ENCODE measurements around the gene CNBD2. TPM values are rescaled to one million over a fixed set of nuclear protein-coding genes. Genes with fewer than 3 reads are reported as not detected.

Gene CNBD2
- total and polyA plus RNA-seq, 7 donors = 1.7 to 14.6 (median 7.1) TPM

- H3K9me3 ChIP-seq = no peaks in the 10 kb centered on the region
- DNase-seq = no peak
- no peaks in the 10 kb centered on the region for H3K36me3 ChIP-seq
- H3K27ac ChIP-seq = no peak overlapping the region
- no peak overlapping the region for H3K4me3 ChIP-seq
- H3K4me1 ChIP-seq = no peaks in the 10 kb centered on the region
- intact Hi-C loops (cut with DNase I) = no loop called here
- no peaks in the 10 kb centered on the region for H3K27me3 ChIP-seq
- 92% methylated on average over 4 of the region's 4 CpGs for WGBS, 2 donors
- TF ChIP-seq POLR2AphosphoS5 (IDR thresholded peaks at IDR 0.05) (no peak), EP300 (IDR thresholded peaks at IDR 0.05) (no peak), POLR2A (IDR thresholded peaks at IDR 0.05) (no peak), CTCF (IDR thresholded peaks at IDR 0.05) (no peak)
Observed at GRCh38 chr20:36034875-36035274, 66.5 kb downstream of the CNBD2 start.

- intact Hi-C loops (cut with DNase I) = no loop called here
- H3K36me3 ChIP-seq = no peaks in the 10 kb centered on the region
- WGBS, 2 donors = 48 to 55% methylated on average over 2 of the region's 2 CpGs
- H3K4me1 ChIP-seq = no peaks in the 10 kb centered on the region
- no peak for DNase-seq
- H3K9me3 ChIP-seq = no peaks in the 10 kb centered on the region
- TF ChIP-seq EP300 (IDR thresholded peaks at IDR 0.05) = no peak
- TF ChIP-seq POLR2AphosphoS5 (IDR thresholded peaks at IDR 0.05) = no peak
- no peak for TF ChIP-seq POLR2A (IDR thresholded peaks at IDR 0.05)
- no peak for TF ChIP-seq CTCF (IDR thresholded peaks at IDR 0.05)
- H3K4me3 ChIP-seq = no peak overlapping the region
- no peak overlapping the region for H3K27ac ChIP-seq
- no peaks in the 10 kb centered on the region for H3K27me3 ChIP-seq
Observed at GRCh38 chr20:36035745-36036144, 67.4 kb downstream of the CNBD2 start.

GRCh38 chr20:36036688-36037087 lies 68.3 kb downstream of the CNBD2 start:
- 92 to 94% methylated on average over 3 of the region's 3 CpGs for WGBS, 2 donors
- H3K9me3 ChIP-seq = no peaks in the 10 kb centered on the region
- no peaks in the 10 kb centered on the region for H3K36me3 ChIP-seq
- no peak overlapping the region for H3K4me3 ChIP-seq
- no peaks in the 10 kb centered on the region for H3K4me1 ChIP-seq
- intact Hi-C loops (cut with DNase I) = no loop called here
- TF ChIP-seq EP300 (IDR thresholded peaks at IDR 0.05) (no peak), POLR2A (IDR thresholded peaks at IDR 0.05) (no peak), POLR2AphosphoS5 (IDR thresholded peaks at IDR 0.05) (no peak), CTCF (IDR thresholded peaks at IDR 0.05) (no peak)
- no peaks in the 10 kb centered on the region for H3K27me3 ChIP-seq
- no peak for DNase-seq
- H3K27ac ChIP-seq = no peak overlapping the region

- intact Hi-C loops (cut with DNase I) = no loop called here
- H3K4me3 ChIP-seq = no peak overlapping the region
- peaks cover 0 to 5% (median 0%) of the 10 kb centered on the region in 4 donors for H3K36me3 ChIP-seq
- 87 to 89% methylated on average over 5 of the region's 5 CpGs for WGBS, 2 donors
- no peaks in the 10 kb centered on the region for H3K27me3 ChIP-seq
- no peak overlapping the region for H3K27ac ChIP-seq
- H3K4me1 ChIP-seq = peaks cover 0 to 3% (median 0%) of the 10 kb centered on the region in 4 donors
- no peaks in the 10 kb centered on the region for H3K9me3 ChIP-seq
- TF ChIP-seq POLR2AphosphoS5 (IDR thresholded peaks at IDR 0.05) (no peak), CTCF (IDR thresholded peaks at IDR 0.05) (no peak), POLR2A (IDR thresholded peaks at IDR 0.05) (no peak)
- no peak for DNase-seq
Observed at GRCh38 chr20:36040571-36040970, 72.2 kb downstream of the CNBD2 start.

GRCh38 chr20:36043441-36043840 lies 75.1 kb downstream of the CNBD2 start:
- Histone ChIP-seq H3K36me3 (peaks cover 0 to 5% (median 0%) of the 10 kb centered on the region in 4 donors), H3K4me1 (peaks cover 0 to 28% (median 15%) of the 10 kb centered on the region in 4 donors), H3K27ac (no peak overlapping the region), H3K4me3 (no peak overlapping the region), H3K9me3 (no peaks in the 10 kb centered on the region), H3K27me3 (no peaks in the 10 kb centered on the region)
- no peak for DNase-seq
- intact Hi-C loops (cut with DNase I) = no loop called here
- no peak for TF ChIP-seq POLR2A (IDR thresholded peaks at IDR 0.05)
- TF ChIP-seq POLR2AphosphoS5 (IDR thresholded peaks at IDR 0.05) = no peak
- TF ChIP-seq CTCF (IDR thresholded peaks at IDR 0.05) = no peak
- TF ChIP-seq EP300 (IDR thresholded peaks at IDR 0.05) = no peak
- 95 to 99% methylated on average over 3 of the region's 3 CpGs for WGBS, 2 donors

All from sigmoid colon (tissue), 7 donors.